ENCODE data around the gene EEF1AKMT4. TPM values are rescaled to one million over a fixed set of nuclear protein-coding genes. Genes with fewer than 3 reads are reported as not detected.
"Not testable (repeated sequence)": the region's sequence is repeated elsewhere in the genome, so short reads cannot be mapped to it uniquely, and the experiment has no call there.

The EEF1AKMT4 gene
- total RNA-seq, 1 donor from 2014 or later = 9.5 TPM

DNA sequence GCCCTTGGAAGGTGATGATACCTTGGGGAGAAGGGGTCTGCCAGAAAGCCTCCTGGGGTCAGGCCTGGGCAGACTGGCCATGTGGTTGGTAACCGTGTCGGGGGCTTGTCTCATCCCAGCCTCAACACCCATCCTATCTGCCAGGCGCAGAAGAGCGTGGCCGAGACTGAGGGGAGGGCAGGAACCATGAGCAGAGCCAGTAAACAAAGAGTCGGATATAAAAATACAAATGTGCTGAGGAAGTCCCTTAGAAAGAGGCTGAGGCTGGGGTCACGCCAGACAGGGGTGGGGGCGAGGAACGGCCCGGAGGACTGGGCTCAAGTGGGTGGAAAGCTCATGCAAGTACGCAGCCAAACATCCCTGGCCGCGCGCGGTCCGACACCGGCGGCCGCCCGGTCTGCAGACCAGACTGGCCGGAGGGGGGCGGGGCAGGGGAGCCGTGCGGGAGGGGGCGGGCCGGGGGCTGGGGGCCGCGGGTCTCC lies 10.0 kb downstream of the EEF1AKMT4 start:
- Mint-ChIP-seq H3K27me3 (ENCODE audit: low read depth) (peaks cover 33% of the 10 kb centered on the region), H3K36me3 (ENCODE audit: low read depth) (peaks cover 9% of the 10 kb centered on the region), H3K27ac (no peak overlapping the region), H3K4me1 (ENCODE audit: low read depth) (peaks cover 17% of the 10 kb centered on the region), H3K9me3 (no peaks in the 10 kb centered on the region), H3K4me3 (ENCODE audit: low read depth) (peak overlapping the region; percentile 1)
- intact Hi-C loops (cut with micrococcal nuclease) = no loop called here
- no peak for DNase-seq (ENCODE audit: low spot score)

DNA sequence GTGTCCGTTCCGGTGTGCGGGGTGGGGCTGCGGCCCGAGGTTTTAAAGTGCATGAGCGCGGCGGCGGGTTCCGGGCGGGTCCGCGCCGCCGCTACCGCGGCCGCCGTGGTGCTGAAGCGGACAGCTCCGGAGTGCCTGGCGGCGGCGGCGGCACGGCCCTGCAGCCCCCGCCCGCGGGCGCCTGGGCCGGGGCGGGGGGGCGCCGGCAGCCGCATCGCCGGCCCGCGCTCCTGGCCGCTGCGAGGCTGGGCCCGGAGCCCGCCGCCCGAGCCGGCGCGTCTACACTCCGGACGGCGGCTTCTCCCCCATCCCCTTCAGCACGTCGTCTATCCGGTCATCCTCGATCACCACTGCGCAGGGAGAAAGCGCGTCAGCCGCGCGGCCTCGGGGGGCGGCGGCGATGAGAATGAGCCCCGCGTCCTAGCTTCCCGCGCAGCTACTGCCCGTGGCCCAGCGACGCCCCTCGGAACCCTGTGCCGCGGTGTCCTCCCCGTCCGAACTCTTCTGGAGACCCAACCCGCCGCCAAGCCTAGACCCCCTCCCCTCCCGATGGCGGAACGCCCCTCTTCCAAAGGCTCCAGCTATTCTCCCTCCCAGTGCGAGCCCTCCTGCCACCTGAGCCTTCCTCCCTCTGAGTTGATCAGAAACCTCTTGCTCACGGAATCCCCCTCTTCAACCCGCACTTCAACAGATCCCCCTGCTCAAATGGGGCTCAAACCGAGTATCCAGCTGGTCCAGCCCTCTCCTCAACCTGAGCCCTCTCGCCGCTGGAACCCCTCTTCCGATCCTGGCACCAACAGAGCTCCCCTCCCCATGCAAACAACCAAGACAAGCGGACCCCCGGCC lies 10.6 kb downstream of the EEF1AKMT4 start:
- H3K4me3 Mint-ChIP-seq (ENCODE audit: low read depth) = peak overlapping the region; percentile 72
- peak; percentile 23 for DNase-seq (ENCODE audit: low spot score)

DNA sequence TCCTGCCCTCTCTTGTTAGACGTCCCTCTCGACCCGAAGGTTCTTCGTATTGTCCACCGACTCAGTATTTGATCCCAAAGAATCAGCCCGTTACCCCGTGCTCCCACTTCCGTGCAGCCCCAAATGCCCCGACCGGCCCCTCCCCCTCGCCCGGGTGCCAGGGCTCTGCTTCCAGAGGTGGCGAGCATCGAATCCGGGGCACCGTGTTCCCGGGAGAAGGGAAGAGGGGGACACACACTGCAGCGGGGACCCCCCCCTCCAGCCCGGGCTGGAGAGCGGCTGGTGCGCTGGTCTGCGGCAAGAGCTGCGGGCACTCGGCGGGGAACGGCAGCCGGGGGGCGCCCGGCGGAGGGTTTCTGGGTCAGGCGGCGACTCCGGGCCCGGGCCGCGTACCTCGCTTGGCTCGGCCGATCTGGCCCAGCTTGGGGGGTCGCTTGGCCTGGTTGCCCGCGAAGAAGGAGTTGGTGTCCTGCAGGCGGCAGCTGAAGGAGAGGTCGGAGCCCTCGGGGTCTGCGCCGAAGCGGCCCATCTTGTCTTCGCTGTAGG lies 11.3 kb downstream of the EEF1AKMT4 start:
- intact Hi-C loops (cut with micrococcal nuclease) = loop anchor here (1.0 kb wide), 1 partner anchor 10 kb away; no protein-coding TSS in a partner anchor
- Mint-ChIP-seq H3K9me3 (no peaks in the 10 kb centered on the region), H3K27me3 (ENCODE audit: low read depth) (peaks cover 42% of the 10 kb centered on the region), H3K36me3 (ENCODE audit: low read depth) (peaks cover 9% of the 10 kb centered on the region), H3K27ac (no peak overlapping the region), H3K4me1 (ENCODE audit: low read depth) (peaks cover 14% of the 10 kb centered on the region), H3K4me3 (ENCODE audit: low read depth) (peak overlapping the region; percentile 72)
- DNase-seq (ENCODE audit: low spot score) = no peak

More for the DNA sequence above, 10.6 kb downstream of the EEF1AKMT4 start:
- Mint-ChIP-seq H3K27me3 (ENCODE audit: low read depth) (peaks cover 38% of the 10 kb centered on the region), H3K4me1 (ENCODE audit: low read depth) (peaks cover 17% of the 10 kb centered on the region), H3K36me3 (ENCODE audit: low read depth) (peaks cover 9% of the 10 kb centered on the region), H3K27ac (no peak overlapping the region), H3K9me3 (no peaks in the 10 kb centered on the region)
- intact Hi-C loops (cut with micrococcal nuclease) = no loop called here

DNA sequence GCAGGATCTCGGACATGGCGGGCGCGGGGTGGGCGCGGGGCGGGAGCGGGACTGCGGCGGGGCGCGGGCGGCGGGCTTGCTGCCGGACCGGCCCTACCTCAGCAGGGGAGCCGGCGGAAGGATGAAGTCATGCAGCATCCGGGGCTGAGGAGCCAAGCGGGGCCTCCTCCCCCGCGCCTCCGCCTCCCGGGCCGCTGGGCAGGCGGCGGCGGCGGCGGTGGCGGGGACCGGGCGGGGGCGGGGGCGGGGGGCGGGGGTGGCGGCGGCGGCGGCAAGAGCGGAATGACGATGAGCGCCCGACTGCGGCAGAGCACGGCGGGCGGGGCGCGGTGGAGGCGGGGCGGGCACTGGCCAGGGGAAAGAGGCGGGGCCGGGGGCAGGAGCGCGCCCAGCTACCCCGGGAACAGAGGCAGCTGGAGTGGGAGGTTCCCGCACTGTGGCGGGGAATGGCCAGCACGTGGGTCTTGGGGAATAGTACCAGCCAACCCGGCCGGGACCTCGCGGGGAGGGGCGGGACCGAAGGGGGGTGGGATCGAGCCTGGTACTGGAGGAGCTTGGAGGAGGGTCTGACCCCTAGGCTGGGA lies 11.9 kb downstream of the EEF1AKMT4 start, which contains the start of gene CAMK2N2:
Gene CAMK2N2, minus strand, starts transcription at position 284 of the 584 bp plus-strand sequence. Its CDS starts 268 bp downstream, at position 16.
- Mint-ChIP-seq H3K4me1 (ENCODE audit: low read depth) (peaks cover 14% of the 10 kb centered on the region), H3K36me3 (ENCODE audit: low read depth) (peaks cover 9% of the 10 kb centered on the region), H3K4me3 (ENCODE audit: low read depth) (peak within 1 kb of the TSS; percentile 89), H3K9me3 (no peaks in the 10 kb centered on the region), H3K27me3 (ENCODE audit: low read depth) (peaks cover 42% of the 10 kb centered on the region), H3K27ac (peak within 1 kb of the TSS; percentile 6)
- peak; percentile 42 for DNase-seq (ENCODE audit: low spot score)
- intact Hi-C loops (cut with micrococcal nuclease) = loop anchor here (1.0 kb wide), 1 partner anchor 11 kb away; no protein-coding TSS in a partner anchor

DNA sequence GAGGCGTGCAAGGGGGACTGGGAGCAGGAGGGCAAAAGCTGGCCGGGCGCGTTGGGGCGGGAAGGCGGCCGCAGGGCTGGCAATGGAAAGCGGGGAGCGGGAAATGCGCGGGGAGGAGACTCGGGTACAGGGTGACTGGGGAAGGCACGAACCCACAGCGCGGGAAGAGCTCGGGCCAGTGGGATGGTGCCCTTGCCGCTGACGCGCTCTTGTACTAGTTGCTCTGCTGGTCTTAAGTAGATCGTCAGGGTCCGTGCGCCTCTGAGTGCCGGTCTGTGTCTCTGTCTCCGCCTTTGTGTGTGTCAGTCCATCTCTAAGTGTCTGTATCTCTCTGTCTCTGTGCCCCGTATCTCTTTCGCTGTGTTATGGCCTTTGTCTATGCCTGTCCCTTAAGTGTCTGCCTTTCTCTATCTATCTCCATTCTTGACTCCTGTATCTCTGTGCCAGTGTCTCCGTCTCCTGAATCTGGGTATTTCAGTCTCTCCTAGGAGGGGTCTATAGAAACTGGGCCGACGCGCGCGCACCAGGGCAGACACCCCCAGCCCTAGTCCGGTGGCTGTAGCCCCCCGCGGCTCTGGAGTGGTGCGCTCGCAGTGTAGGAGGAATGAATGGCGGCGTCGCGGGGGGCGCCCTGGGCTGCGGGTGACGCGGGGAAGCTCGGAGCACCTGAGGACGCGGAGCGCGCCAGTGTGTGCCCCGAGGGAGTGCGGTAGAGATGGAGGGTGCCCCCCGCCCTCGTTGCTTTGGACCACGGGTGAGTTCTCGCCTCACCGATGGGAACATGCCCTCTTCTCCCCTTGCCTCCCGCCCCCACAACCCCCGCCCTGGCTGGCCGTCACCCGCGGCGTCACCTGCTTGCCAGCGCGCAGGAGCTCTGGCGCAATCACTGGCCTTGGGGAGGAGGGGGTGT lies 12.6 kb downstream of the EEF1AKMT4 start:
- Mint-ChIP-seq H3K27ac (peak overlapping the region; percentile 6), H3K4me1 (ENCODE audit: low read depth) (peaks cover 14% of the 10 kb centered on the region), H3K4me3 (ENCODE audit: low read depth) (peak overlapping the region; percentile 89), H3K9me3 (no peaks in the 10 kb centered on the region), H3K27me3 (ENCODE audit: low read depth) (peaks cover 44% of the 10 kb centered on the region), H3K36me3 (ENCODE audit: low read depth) (peaks cover 9% of the 10 kb centered on the region)
- DNase-seq (ENCODE audit: low spot score) = no peak
- intact Hi-C loops (cut with micrococcal nuclease) = loop anchor here (1.0 kb wide), 1 partner anchor 12 kb away; no protein-coding TSS in a partner anchor

DNA sequence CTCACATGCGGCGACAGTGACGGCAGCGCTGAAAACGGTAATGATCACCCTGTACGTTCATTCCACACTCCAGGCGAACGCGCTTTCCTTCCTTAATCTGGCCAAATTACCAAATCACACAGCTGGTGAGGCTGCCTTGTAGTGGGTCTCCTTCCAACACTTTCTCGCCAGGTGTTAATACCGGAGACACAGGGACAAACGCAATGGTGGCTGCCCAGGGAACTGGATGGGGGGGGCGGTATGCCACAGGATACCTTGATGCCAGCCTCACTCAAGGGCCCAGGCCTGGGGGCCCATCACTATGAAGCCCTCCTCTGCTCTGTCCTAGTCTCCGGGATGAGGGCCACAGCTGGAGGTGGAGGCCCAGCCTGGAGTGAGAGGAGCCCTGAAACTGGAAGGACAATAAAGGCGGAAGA lies 13.3 kb downstream of the EEF1AKMT4 start:
- intact Hi-C loops (cut with micrococcal nuclease) = no loop called here
- no peak overlapping the region for H3K27ac Mint-ChIP-seq
- H3K4me3 Mint-ChIP-seq (ENCODE audit: low read depth) = peak overlapping the region; percentile 72
- H3K4me1 Mint-ChIP-seq (ENCODE audit: low read depth) = peaks cover 14% of the 10 kb centered on the region
- H3K9me3 Mint-ChIP-seq = no peaks in the 10 kb centered on the region
- DNase-seq (ENCODE audit: low spot score) = no peak
- H3K27me3 Mint-ChIP-seq (ENCODE audit: low read depth) = peaks cover 47% of the 10 kb centered on the region
- peaks cover 9% of the 10 kb centered on the region for H3K36me3 Mint-ChIP-seq (ENCODE audit: low read depth)

DNA sequence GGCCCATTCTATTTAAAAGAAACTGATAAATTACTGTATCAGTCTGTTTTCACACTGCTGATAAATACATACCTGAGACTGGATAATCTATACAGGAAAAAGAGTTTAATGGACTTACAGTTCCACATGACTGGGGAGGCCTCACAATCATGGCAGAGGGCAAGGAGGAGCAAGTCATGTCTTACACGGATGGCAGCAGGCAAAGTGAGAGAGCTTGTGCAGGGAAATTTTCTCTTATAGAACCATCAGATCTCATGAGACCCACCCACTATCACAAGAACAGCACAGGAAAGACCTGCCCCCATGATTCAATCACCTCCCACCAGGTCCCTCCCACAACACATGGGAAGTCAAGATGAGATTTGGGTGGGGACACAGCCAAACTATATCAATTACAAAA lies 17.8 kb downstream of the EEF1AKMT4 start:
- H3K9me3 Mint-ChIP-seq; H3K36me3 Mint-ChIP-seq (ENCODE audit: low read depth); intact Hi-C loops (cut with micrococcal nuclease); H3K27ac Mint-ChIP-seq; H3K4me1 Mint-ChIP-seq (ENCODE audit: low read depth); DNase-seq (ENCODE audit: low spot score); H3K4me3 Mint-ChIP-seq (ENCODE audit: low read depth): not testable (repeated sequence)
- peaks cover 32% of the 10 kb centered on the region for H3K27me3 Mint-ChIP-seq (ENCODE audit: low read depth)

DNA sequence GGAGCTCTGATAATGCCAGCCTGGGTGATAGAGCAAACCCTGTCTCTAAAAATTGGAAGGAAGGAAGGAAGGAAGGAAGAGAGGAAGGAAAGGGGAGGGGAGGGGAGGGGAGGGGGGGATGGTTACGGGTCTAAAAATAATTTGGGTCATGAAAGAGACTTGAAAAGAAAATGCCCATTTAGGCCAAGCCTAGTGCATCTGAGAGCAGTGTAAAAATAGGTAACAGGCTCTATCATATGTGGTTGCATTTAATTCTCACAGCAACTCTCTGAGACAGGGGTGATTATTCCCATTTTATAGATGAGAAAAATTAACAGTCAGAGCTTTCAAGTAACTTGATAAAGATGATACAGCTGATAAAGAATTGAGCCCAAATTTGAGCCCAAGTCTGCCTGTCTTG lies 22.8 kb downstream of the EEF1AKMT4 start:
- Mint-ChIP-seq H3K4me3 (ENCODE audit: low read depth) (no peak overlapping the region), H3K27me3 (ENCODE audit: low read depth) (peaks cover 35% of the 10 kb centered on the region), H3K9me3 (no peaks in the 10 kb centered on the region), H3K27ac (no peak overlapping the region), H3K4me1 (ENCODE audit: low read depth) (no peaks in the 10 kb centered on the region), H3K36me3 (ENCODE audit: low read depth) (no peaks in the 10 kb centered on the region)
- no peak for DNase-seq (ENCODE audit: low spot score)
- intact Hi-C loops (cut with micrococcal nuclease) = no loop called here

DNA sequence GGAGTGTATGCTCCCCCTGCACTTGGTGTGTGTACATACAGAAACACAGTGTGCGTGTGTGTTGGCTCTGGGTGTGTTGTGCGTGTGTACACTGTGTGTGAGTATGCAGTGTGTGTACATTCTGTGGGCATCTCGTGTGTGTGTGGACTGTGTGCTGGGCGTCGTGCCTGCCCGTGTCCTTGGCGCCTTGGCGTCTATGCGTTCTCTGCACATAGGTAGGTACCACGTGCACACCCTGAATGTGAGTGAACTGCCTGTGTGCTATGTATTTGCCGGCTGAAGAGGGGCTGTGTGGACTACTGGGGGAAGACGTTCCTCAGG lies 25.9 kb downstream of the EEF1AKMT4 start:
- no peaks in the 10 kb centered on the region for H3K9me3 Mint-ChIP-seq
- H3K36me3 Mint-ChIP-seq (ENCODE audit: low read depth) = no peaks in the 10 kb centered on the region
- H3K4me3 Mint-ChIP-seq (ENCODE audit: low read depth) = no peak overlapping the region
- intact Hi-C loops (cut with micrococcal nuclease) = no loop called here
- peaks cover 48% of the 10 kb centered on the region for H3K27me3 Mint-ChIP-seq (ENCODE audit: low read depth)
- H3K27ac Mint-ChIP-seq = no peak overlapping the region
- DNase-seq (ENCODE audit: low spot score) = no peak
- no peaks in the 10 kb centered on the region for H3K4me1 Mint-ChIP-seq (ENCODE audit: low read depth)

DNA sequence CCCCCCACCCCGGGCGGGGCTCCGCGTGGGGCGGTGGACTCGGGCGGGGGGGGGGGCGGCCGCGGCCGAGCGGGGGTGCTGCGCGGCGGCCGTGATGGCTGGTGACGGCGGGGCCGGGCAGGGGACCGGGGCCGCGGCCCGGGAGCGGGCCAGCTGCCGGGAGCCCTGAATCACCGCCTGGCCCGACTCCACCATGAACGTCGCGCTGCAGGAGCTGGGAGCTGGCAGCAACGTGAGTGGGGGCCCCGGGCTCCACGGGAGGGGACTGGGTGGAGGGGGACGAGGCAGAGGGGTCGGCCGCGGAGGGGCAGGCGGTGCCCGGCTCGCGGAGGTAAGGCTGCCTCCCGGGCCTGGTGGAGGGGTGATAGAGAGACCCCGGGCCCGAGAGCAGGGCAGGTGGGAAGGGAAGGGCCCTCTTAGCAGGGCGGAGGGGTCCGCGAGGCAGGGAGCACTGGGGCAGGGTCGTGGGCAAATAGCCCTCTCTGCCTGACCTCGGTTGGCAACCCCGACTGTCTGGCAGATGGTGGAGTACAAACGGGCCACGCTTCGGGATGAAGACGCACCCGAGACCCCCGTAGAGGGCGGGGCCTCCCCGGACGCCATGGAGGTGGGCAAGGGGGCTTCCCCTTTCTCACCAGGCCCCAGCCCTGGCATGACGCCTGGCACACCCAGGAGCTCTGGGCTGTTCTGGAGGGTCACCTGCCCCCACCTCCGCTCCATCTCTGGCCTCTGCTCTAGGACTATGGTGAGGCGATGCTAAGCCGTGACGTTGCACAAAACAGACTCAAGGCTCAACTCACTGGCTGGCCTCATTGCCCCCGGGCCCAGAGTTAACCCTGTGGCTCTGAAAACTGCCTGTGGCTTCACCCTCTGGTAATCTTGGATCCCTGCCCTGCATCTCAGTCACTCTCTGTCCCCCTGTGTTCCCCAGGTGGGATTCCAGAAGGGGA lies 26.8 kb downstream of the EEF1AKMT4 start, which contains the start of gene ECE2:
Gene ECE2, plus strand, starts transcription at position 62 of the 950 bp plus-strand sequence. Its CDS starts 132 bp downstream, at position 194.
- H3K27ac Mint-ChIP-seq = no peak within 1 kb of the TSS
- H3K4me1 Mint-ChIP-seq (ENCODE audit: low read depth) = no peaks in the 10 kb centered on the region
- no peak for DNase-seq (ENCODE audit: low spot score)
- H3K4me3 Mint-ChIP-seq (ENCODE audit: low read depth) = no peak within 1 kb of the TSS
- peaks cover 48% of the 10 kb centered on the region for H3K27me3 Mint-ChIP-seq (ENCODE audit: low read depth)
- H3K9me3 Mint-ChIP-seq = no peaks in the 10 kb centered on the region
- no peaks in the 10 kb centered on the region for H3K36me3 Mint-ChIP-seq (ENCODE audit: low read depth)
- intact Hi-C loops (cut with micrococcal nuclease) = no loop called here

DNA sequence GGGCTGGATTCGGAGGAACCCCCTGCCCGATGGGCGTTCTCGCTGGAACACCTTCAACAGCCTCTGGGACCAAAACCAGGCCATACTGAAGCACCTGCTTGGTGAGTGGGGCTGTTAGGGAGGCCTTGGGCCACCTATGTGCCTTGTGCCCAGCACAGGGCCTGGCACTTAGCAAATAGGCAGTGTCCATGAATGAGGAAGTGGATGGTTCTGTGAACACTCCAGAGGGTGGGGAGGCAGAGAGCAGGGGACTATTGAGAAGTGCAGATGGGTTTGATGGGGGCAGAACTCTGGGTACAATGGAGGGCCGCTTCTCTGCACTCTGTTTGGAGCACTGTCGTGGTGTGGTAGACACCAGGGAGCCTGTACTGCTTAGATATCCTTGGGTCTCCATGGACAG lies 27.9 kb downstream of the EEF1AKMT4 start:
- Mint-ChIP-seq H3K27me3 (ENCODE audit: low read depth) (peaks cover 40% of the 10 kb centered on the region), H3K9me3 (no peaks in the 10 kb centered on the region), H3K4me3 (ENCODE audit: low read depth) (no peak overlapping the region), H3K27ac (no peak overlapping the region), H3K4me1 (ENCODE audit: low read depth) (no peaks in the 10 kb centered on the region), H3K36me3 (ENCODE audit: low read depth) (no peaks in the 10 kb centered on the region)
- intact Hi-C loops (cut with micrococcal nuclease) = no loop called here
- DNase-seq (ENCODE audit: low spot score) = no peak
